ENCODE results near the gene ABITRAM.
"Not testable (repeated sequence)": the region's sequence is repeated elsewhere in the genome, so short reads cannot be mapped to it uniquely, and the experiment has no call there.

ABITRAM gene

DNA sequence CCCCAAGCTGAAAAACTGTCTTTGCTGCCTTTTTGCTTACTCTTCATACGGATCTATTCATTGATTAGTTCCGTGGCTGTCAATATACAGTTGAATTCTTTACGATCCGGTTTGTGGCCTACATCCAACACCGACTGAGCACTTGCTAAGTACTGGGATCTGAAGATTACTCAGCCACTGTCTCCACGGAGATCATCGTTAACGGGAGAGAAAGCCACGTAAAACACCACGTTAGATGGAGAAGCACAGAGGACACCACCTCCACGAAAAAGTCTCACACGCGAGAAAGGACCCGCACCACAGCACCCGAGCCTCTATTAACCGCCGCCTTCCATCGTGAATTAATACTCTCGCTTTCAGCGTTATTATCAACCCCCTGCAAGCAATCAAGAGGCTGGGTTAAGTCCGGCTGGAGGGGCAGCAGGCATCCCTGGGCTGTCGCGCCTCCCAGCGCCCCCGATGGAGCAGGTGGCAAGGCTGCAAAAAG lies 926 bp upstream of the ABITRAM start:
- DNase-seq = peak; percentile 39

- peak; percentile 89 for DNase-seq
These were observed 380 bp upstream of the ABITRAM start, which contains the start of gene ELP1 for GRCh38 chr9:108933718-108934322. TSS of gene ELP1 (minus strand) at chr9:108934124. CDS start at chr9:108931146, 2,978 bp downstream.

DNA sequence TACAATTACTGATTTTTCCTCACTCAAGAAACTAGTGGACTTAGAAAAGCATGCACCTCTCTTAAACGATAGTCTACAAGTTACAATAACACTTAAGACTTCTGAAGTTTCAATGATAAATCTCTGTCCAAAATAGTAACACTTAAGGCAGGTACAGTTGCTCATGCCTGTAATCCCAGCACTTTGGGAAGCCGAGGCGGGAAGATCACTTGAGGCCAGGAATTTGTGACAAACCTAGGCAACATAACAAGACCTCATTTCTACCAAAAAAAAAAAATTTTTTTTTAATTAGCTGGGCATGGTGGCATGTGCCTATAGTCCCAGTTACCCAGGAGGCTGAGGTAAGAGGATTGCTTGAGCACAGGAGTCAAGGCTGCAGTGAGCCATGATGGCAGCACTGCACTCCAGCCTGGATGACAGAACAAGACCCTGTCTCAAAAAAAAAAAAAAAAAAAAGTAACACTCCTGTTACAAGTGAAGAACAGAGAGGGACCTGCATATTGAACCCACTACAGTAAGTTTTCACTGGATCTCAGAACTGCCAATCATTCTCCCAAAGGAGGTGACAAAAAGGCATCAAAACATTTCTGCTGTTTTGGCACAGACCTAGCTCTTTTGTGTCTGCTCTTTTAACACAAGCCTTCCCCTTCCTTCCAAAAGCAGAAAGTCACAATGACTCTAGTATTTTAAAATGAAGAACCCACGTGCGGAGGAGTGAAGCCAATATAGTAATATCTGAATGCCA lies 3.5 kb downstream of the ABITRAM start:
- no peak for DNase-seq

- no peak for DNase-seq
These were observed 5.8 kb downstream of the ABITRAM start for GRCh38 chr9:108939975-108940374.

GRCh38 chr9:108950168-108950567 lies 16.0 kb downstream of the ABITRAM start:
- no peak for DNase-seq

DNA sequence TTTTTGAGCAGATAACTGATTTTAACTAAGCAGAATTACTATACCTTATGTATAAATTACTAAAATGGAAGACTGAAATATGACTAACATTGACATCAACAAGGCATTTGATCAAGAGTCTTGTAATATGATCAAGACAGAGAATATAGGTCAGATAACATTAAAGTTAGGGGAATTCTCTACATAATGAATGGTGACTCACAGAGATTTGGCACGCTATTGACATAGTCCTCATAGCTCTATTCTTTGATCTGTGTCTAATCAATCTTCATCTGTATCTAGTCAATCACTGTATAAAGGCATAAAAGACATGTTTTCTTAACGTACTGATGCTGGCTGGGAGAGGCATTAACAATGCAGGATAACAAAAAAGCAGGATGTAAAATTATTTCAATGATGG lies 17.4 kb downstream of the ABITRAM start:
- no peak for DNase-seq

DNA sequence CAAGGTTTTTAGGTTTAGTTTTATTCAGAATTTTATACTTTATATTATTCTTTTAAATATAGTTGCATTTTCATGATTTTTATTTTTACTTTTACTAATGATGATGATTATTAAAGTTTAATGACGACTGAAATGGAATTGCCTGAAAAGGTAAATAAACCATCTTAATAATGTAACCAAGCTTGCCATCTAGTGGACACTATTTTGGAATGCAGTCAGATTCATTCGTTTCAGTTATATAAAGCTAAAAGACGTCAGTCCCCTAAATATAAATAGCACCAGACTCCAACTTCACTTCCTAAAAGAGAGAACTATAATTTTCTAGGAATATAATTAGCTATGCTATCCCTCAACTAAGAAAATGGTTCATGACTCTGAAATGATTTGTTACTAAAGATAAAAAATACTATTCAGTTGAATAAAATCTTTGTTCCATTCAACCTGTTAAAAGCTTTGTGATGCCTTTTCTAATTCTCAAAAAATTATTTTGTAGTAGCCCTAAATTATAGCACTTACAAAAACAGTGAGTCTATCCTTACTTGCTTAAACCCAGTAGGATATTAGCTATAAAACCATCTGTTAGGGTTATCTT lies 19.9 kb downstream of the ABITRAM start:
- peak; percentile 40 for DNase-seq

DNA sequence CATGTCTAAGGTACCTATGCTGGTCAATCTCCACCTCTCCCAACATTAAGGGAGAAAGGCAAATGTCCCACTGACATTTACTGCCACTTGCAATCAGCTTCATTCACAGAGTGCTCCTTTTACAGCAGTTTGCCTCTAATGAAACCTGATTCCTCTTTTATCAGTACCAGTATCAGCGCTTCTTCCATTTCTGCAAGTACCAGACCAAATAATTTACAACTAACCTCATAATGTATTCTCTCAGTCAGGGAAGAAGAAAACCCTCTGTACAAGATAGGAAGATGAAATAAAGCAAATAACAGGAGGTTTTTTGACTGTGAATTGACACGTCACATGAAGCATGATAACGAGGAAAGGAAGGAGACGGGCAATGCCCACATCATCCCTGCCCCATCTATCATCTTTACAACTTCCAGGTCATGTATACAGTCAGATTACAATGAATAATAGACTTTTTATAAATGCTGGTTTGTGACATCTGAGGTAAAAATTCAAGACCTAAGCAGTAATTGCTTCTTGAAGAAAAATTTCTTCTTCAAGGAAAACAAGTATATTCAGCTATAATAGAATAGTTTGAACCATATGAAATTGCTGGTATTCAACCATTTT lies 21.9 kb downstream of the ABITRAM start:
- no peak for DNase-seq

- no peak for DNase-seq
These were observed 22.4 kb downstream of the ABITRAM start for GRCh38 chr9:108956631-108957026.

GRCh38 chr9:108960331-108960730 lies 26.1 kb downstream of the ABITRAM start:
- no peak for DNase-seq

DNA sequence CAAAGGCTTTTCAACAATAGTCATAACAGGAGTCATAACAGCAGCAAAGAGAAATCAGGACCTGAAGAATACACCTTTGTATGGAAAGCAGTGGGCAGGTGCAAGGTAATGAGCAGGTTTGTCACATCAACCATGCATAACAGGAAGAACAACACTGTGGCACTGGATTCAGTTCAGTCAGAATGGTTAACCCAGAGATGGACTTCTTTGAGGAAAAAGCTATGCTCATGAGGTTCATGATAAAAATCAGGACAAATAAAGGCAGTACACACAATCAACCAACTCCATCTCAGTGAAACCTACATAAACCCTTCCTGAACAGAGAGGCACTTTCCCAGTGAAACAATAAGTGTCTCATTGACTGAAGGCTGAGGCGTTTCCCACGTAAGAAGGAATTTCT lies 27.0 kb downstream of the ABITRAM start:
- no peak for DNase-seq

DNA sequence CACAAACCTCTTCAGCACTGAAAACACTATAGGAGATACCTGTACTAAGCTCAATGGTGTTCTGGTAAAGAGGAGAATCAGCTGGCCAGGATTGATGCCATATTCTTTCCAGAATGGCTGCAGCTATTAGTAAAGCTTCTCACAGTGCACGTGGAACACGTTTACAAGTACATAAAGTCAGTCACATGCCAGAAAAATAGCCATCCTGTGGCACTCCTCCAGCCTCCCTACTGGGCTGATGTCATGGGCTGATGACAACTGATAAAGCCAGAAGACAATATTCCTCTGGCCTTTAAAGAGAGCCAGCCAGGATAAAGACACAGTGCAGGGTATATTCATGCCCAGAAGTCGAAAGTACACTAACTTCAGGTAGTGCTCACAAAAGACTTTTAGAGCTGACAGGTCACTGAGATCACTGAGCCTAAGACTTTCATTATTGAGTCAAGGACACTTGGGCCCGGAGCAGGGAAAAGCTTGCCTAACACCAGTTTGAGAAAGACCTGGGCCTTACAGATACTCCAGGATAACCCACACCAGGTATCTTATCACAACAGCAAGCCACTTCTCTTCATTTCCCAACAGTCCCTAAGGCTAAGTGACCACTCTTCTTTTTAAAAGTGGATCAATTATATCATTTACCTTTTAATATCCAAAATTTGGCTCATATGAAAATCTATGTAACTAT lies 29.4 kb downstream of the ABITRAM start:
- DNase-seq = no peak

GRCh38 chr9:108967916-108968315 lies 33.7 kb downstream of the ABITRAM start:
- no peak for DNase-seq

- not testable (repeated sequence) for DNase-seq
These were observed 37.2 kb downstream of the ABITRAM start for GRCh38 chr9:108971392-108971791.

DNA sequence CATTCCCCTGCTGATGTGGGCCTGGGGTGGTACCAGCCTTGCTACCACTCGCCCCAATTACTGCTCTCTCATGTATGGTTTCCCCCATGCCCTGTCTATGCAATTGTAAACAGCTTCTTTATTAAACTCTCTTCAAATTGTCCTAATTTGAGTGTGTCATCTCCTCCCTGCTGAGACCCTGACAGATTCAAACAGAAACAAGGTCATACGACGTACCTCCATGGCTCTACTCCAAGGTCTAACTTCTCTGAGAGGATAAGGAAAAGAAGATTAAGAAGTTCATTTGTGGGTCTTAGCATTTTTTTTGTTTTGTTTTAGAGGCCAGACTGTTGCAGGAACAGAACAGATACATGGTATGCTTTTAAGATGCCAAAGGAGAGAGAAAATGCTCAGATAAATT lies 38.0 kb downstream of the ABITRAM start:
- DNase-seq = no peak

GRCh38 chr9:108972626-108973209 lies 38.5 kb downstream of the ABITRAM start:
- DNase-seq = no peak

DNA sequence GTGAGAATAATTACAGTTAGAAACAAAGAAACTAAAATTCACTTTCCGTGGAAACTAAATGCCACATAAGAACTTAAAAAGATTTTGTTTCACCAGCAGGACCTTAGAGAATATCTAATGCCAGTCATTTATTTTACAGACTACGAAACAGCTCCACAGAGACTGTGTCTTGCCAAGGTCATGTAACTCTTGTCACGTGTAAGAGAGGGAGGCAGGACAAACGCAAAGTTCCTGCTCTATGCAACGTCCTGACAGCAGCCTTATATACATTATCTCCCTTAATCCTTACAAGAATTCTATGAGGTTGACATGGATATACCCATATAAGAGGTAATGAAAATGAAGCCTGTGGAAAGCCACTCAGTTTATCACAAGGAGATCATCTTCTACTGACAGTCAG lies 39.7 kb downstream of the ABITRAM start:
- DNase-seq = no peak

DNA sequence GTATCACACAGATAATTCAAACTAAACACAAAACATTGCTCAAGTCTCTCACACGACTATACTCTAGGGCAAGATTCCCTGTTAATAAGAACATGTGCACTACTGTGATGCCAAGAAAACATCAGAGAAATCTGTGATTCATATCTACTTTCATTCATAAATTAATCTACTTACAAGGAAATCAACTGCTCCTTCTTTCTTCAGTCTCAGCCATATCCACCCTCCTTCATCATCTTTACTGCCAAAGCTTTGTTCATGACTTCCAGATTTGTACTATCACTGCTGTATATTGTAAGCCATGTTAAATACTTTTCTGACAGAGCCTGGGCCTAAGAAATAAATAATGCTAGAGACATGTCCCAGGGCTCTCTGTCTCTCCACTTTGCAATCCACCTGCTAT lies 44.0 kb downstream of the ABITRAM start:
- no peak for DNase-seq

GRCh38 chr9:108980893-108981292 lies 46.7 kb downstream of the ABITRAM start:
- no peak for DNase-seq

DNA sequence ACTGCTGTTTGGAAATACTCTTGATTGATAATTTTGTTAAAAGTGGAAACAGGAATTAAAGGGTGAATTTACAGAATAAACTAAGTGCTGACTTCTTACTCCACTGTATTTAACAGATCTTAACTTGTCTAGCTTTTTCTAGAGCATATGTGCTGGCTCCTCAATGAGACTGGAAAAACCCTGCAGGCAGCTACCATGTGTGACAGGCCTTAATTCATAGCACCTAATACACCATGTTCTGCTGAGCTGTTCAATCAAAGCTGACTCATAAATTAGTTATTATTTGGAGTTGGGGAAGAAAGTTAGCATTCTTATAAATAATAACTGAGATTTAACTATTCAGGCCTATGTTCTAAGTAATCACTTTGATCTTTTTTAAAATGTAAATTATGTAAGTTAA lies 49.7 kb downstream of the ABITRAM start:
- DNase-seq = no peak

All from NCI-H748 treated with DMSO at 0.1 percent for 48 hours (cell line).